HG03196 (cell line): ENCODE results near the gene CCNF.
A peak's percentile ranks its signal among the peaks of the same experiment; 100 is the strongest.

Experiments
- ATAC-seq: cut with Tn5 transposase; IDR thresholded peaks from one replicate; pipeline ENCODE4 v1.9.1; 2021; ENCODE audit not compliant: unreplicated experiment

Gene CCNF

DNA sequence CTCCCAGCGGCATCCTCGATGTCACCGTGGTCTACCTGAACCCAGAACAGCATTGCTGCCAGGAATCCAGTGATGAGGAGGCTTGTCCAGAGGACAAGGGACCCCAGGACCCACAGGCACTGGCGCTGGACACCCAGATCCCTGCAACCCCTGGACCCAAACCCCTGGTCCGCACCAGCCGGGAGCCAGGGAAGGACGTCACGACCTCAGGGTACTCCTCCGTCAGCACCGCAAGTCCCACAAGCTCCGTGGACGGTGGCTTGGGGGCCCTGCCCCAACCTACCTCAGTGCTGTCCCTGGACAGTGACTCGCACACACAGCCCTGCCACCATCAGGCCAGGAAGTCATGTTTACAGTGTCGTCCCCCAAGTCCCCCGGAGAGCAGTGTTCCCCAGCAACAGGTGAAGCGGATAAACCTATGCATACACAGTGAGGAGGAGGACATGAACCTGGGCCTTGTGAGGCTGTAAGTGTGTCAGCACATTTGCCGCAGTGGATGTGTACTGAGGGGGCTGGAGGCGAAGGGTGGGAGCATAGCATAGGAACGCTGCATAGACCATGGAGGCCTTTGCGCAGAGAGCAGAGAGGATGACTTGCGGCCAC lies 27.4 kb downstream of the CCNF start:
- no peak for ATAC-seq

DNA sequence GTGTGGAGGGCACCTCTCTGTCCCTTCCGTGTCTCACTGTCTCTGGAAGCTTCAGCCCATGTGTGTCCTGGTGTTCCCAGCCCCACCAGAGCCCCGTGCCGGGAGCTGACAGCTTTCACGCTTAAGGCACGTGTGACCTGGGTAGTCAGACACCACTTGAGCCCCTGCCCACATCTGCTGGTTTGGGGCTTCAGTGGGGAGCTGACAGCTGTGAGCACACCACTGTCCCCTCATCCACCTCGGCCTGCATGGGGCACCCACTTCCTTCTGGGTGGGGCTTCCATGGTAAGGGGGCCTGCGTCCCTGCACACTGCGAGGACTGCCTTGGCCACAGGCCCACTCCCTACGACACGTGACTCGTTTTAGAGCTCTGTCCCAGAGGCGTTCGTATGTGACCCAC lies 28.0 kb downstream of the CCNF start:
- ATAC-seq, result no peak

DNA sequence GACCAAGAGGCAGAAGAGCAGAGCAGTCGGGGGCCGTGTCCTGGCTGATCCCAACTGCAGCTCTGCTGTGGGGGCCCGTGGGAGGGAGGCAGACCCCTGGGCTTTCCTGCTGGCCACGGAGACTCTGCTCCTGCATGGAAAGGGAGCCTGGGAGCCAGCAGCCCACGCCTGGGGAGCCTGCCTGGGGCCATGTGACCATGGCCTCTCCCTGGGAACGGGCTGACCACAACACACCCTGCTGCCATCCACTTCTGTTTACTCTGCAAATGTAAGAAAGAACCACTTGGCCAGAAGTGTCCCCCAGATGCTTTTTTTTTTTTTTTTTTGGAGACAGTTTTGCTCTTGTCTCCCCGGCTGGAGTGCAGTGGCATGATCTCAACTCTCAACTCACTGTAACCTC lies 28.7 kb downstream of the CCNF start:
- ATAC-seq, result no peak

DNA sequence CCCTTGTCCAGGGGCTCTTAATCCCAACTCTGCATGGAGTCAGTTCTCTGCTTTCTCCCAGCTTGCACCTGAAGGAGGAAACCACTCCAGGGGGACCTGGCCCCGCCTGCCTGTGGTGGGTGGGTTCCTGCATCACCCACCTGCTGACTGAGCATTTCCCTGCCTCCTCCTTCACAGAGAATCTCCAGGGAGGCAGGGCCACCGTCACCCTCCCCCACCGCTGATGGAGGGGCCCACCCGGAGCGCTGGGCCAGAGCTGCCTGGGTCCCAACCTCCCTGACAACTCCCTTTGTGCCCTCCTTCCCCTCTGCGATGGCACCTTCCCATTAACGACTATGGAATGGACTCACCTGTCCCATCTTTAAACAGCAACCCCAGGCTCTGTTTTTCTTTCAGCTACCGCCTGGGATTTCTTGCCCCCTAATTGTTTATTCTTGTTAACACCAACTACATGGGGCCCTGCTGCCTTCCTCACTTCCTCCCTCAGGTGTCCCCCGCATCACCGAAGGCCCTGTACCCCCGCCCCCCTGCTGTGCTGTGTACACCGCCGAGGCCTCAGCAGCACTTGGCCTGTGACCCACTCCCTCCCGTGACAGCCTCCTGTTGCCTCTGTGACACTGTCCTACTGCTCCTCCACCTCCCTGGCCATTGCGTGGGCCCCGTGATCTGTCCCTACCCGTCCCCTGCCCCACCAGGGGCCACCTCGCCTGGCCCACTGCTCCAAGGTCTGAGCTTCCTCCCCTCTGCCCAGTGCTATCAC lies 29.8 kb downstream of the CCNF start:
- ATAC-seq, result no peak

DNA sequence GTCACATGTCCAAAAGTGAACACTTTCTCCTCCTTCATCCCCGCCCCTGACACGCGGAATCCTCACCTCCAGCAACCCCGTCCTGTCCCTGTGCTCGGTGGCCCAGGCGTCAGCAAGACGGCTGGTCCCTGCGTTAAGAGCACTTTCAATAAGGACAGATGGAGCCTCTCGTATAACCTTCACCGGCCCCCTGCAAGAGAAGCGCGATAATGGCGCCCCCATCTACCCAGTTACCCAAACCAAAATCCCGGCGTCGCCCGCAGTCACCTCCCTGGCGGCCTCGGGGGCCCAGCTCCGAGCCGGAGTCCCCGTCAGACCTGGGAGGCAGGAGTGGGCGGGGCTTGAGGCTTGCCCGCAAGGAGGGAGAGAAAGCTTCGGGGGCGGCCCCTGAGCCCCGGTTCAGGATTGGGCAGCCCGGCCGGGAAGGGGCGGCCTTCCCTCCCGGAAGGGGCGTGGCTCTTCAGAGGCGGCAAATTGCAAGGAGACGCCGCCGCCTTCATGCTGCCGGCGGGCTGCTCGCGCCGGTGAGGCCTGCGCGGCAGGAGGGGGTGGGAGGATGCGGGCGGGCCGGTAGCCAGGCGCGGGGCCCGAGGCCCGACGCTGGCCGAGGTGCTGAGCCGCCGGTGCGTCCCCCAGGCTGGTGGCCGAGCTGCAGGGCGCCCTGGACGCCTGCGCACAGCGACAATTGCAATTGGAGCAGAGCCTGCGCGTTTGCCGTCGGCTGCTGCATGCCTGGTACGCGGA lies 30.6 kb downstream of the CCNF start, which contains the start of gene TEDC2:
Gene TEDC2, plus strand, starts transcription at position 463 of the 744 bp plus-strand sequence. Its CDS starts 36 bp downstream, at position 499.
- ATAC-seq, result peak; percentile 81

DNA sequence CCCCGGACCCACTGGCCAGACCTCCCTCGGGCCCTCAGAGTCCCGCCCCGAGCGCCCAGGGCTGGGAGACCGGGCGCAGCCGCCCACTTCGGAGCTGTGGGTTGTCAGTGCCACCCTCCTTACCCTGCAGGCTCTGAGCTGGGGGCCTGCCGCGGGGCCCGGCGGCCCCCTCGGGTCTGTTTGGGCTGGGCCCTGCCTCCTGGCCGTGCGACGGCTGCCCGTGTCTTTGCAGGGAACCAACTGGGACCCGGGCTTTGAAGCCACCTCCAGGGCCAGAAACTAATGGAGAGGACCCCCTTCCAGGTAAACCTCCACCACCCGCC lies 31.1 kb downstream of the CCNF start:
- ATAC-seq, result peak; percentile 7

DNA sequence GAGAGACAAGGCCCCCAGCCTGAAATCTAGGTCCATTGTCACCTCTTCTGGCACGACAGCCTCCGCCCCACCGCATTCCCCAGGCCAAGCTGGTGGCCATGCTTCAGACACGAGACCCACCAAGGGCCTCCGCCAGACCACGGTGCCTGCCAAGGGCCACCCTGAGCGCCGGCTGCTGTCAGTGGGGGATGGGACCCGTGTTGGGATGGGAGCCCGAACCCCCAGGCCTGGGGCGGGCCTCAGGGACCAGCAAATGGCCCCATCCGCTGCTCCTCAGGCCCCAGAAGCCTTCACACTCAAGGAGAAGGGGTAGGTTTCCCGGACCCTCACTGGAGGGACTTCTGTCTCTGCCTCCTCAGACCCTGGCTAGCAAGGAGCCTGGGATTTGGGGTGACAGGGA lies 31.7 kb downstream of the CCNF start:
- no peak for ATAC-seq

DNA sequence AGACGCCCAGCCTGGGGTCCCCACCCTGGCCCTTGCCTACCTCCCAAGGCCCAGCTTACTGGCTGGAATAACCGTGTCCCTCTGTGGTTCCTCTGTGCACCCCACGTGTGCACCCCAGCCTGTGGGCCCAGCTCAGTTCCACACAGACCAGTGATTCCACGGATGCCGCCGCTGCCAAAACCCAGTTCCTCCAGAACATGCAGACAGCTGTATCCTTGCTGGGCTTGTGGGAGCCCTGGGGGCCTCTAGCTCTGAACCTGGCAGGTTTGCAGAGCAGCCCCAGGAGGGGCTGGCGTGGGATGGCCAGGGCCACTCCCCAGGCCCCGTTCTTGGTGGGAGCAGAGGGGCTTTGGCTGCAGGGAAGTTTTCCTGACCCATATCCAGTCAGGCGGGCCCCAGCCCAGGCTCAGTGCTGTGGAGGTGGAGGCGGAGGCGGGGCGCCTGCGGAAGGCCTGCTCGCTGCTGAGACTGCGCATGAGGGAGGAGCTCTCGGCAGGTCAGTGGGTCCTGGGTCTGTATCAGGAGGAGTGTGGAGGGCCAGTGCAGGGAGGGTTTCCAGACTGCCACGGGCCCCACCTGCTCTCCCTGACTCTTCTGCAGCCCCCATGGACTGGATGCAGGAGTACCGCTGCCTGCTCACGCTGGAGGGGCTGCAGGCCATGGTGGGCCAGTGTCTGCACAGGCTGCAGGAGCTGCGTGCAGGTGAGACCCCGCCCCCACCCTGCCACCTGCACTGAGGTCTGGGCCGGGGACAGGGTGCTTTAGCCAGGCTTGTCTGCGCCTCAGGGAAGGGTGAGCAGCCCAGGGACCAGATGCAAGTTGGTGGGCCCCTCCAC lies 33.0 kb downstream of the CCNF start:
- ATAC-seq, result no peak

DNA sequence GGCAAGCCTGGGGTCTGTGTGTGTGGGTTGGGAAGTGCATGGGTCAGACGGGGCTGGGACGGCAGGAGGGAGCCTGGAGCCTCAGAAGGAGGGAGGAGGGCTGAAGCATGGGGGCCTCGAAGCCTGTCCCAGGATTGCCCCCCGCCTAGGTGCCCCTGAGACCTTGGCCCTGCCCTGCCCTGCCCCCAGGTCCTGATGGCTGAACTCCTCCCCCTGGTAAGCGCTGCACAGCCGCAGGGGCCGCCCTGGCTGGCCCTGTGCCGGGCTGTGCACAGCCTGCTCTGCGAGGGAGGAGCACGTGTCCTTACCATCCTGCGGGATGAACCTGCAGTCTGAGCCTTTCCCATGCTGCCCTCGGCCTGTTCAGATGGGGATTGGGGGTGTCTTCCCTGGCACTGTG lies 35.1 kb downstream of the CCNF start:
- no peak for ATAC-seq

DNA sequence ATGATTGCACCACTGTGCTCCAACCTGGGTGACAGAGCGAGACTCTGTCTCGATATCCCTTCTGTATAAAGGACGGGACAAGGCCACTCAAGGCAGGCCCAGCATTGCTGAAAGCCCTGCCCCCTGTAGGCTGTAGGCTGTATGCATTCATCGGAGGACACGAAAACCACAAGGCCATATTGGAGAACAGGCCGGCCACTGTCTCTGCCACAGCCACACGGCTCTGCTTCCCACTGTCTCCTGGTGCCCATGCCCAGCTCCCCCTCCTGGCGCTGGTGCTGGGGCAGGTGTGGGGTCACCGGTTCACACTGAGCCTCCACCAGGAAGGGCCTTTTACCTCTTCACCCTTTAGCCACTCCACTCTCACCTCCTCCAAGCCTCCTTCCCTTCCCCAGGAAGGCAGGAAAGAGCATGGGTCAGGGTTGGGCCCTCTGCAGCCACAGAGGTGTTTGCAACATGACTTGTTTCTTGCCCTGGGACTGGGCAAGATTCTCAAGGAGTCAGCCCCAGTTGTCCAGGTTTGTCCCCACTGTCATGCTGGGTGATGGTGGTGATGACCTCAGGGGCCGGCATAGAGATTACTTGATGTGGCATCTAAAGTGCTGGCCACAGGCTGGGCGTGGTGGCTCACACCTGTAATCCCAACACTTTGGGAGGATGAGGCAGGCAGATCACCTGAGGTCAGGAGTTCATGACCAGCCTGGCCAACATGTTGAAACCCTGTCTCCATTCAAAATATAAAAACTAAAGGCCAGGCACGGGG lies 36.6 kb downstream of the CCNF start:
- ATAC-seq, result no peak

DNA sequence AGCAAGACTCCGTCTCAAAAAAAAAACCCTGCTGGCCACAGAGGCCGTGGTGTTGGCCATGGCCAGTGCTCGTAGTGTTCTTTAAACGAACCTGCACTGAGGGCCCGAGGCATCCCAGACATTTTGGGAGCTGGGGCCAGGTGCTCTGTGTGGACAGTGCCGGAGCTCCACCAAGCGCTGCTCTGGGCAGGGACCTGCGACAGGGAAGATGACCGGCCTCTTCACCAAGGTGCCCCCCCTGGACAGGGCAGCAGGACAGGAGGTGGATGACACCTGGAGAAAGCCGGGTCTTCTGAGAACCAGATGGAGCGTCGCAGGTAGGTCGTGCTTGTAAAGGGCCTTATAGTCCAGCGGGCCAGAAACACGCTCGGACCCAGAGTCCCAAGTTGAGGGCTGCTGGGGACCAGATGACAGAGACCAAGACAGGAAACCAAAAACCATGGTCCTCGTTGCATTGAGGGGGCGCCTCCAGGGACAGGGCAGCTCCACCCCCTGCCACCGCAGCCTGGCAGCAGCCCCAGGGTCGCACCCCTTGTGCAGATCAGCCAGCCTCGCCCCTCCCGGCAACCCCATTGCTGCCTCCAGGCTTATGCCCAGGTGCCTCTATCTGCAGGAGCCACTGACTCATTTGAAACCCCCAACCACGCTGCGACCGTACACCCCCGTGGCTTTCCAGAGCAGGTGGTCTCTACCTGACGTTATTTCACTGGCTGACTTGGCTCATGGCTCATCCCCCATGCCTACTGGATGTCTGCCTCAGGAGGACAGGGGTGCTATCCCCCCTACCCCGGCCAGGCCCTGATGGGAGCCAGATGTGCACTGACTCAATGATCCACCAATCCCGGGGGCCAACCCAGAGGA lies 37.6 kb downstream of the CCNF start:
- no peak for ATAC-seq

DNA sequence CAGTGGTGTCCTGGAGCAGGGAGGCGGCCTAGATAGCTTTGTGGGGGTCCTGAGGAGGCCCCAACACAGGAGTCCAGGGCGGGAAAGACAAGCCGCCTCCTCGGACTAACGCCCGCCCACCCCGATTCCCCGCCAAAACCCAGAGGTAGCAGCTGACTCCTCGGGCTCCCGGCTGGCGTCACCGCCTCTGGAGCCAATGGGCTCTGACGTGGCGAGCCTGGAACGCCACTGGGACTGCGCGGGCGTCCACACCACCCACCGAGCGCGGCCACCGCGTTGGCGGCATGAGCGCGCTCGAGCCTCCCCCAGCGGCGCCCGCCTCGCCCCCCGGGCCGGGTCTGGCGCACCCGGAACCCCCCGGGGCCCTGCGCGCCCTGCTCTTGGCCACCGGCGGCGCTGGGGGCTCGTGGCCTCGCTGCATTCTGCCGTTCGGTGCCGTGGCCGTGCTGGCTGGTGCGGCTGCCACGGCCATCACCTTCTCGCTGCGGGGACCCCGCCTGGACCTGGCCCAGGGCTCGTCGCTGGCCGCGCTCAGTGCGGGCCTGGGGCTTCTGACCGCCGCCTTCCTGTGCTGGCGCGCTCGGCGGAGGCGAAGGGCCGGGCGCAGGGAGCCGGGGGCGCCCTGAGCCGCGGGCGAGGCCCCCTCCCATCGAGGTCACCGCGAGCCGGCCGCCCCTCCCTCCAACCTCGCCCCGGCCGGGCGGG lies 38.4 kb downstream of the CCNF start:
- ATAC-seq, result no peak

DNA sequence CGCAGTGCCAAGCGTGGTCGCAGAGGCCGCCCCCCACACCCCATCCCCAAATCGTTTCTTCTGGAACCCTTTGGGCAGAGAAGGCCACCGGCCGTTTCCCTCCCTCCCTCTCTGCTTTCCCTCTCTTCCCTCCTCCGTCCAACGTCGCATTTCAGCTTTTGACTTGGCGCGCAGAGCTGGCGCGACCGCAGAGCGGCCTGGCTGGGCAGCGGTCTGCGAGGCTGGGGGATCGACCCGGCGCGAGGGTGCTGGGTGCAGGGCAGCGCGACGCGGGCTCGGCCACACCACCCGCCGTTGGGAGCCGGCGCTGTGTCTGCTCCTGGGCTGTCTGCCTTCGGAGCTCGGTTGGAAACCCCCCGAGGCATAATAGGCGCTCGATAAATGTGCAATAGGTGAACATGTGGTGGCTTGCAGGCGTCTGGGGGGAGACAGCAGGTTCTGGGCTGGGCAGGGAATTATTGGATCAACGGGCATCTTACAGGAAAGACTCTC lies 39.0 kb downstream of the CCNF start:
- no peak for ATAC-seq

DNA sequence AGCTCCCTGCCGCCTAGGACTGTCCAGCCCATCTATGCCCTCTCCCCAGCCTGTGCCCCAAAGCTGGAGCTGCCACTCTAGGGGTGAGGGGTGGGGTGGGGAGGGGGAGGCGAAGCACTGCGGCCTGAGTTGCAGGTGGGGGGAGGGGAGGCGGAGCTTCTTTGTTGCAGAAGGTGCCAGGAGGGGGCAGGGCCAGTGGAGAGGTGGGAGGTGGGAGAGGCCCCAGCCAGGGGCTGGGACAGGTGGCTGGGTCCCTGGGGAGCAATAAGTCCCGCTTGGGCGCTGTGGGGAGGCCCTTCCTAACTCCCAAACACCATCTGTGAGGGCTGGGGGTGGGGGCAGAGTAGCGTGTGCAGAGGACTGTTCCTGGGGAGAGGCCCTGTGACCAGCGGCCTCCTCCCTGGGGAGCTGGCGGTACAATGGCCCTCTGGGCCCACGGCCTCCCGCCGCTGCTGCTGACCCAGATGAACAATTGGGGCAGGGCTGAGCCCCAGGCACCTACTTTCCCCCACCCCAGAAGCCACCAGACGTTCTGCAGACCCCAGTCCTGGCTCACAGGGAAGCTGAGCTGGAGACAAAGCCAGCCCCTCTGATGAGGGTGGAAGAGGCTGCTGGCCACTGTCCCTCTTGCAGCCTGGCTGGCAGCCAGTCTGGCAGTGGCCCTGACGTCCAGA lies 39.6 kb downstream of the CCNF start:
- ATAC-seq, result peak; percentile 35

DNA sequence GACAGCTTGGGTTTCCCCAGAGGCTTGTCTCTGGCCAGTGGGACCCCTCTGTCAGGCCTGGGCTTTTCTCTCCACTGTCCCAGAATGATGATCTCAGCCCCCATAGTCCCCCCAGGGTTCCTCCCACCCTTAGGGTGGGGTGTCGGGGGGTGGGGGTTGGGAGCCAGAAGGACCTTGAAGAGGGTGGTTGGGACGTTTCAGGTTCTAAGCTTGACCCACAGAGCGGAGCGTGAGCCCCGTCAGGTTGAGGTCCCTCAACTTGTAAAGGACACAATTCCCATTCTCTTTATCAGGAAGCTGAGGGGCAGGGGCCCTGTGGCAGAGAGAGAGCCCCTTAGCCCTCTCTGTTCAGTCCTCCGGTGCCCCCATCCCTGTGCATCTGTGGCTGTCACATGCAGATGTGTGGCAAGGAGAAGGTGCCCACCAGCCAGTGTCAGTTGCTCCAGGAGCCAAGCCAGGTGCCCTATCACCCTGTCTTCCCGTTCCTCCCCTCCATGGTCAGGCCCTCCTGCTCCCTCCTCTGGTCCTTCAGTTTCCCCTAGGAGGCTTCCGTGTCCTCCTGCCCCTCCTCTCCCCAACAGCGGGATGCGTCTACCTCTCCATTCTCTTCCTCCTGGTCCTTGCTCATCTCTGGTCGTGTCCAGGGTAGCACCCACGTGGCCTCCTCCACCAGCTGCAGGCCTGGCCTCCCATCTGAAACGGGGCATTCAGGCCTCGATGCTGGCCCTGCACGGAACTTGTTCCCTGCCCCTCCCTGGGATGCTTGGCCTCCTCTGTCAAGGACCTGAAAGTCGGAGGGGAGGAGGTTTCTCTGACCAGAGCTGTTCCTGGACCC lies 40.4 kb downstream of the CCNF start:
- no peak for ATAC-seq

DNA sequence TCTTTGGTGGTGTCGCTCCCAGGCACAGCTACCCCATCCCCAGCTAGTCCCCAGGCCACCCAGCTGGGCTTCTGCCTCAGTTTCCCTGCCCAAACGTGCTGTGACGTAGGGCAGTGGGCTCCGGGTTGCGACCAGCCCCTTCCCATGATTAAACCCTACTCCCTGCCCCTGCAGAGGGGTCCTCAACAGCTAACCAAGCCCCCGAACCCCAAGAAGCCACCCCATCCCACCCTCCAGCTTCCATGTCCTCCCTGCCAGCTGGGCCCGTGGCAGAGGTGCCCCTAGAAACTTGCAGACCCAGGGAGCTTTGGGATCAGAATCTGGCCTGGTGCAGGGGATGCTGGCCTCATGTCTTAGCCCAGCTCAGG lies 41.0 kb downstream of the CCNF start:
- no peak for ATAC-seq

DNA sequence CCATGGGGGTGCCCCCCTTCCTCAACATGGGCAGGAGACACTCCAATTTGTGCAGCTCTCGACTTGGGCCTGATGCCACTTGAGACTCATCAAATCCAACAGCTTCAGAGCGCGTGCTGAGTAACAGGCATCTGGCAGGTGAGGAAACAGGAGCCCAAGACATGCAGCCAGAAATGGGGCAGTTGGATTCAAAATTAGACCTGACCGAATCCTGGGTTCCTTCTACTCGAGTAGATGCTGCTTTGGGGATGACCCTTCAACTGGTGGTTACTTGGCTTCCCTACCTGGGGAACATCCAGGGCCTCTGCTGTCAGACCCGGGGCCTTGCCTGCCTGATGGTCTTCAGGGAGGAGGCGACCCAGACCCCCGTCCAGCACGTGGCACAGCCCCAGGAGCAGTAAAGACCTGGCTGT lies 41.4 kb downstream of the CCNF start:
- no peak for ATAC-seq
